ENCODE data around the gene ERN1. TPM values are rescaled to one million over a fixed set of nuclear protein-coding genes. Genes with fewer than 3 reads are reported as not detected.
"Not testable (repeated sequence)": the region's sequence is repeated elsewhere in the genome, so short reads cannot be mapped to it uniquely, and the experiment has no call there.

Gene ERN1
- total and polyA plus RNA-seq, 2 donors (not counting 3 experiments of a cell fraction or from before 2014, with no cell fraction given), result 9.1 to 21.5 TPM

GRCh38 chr17:64019551-64019961, 110.4 kb downstream of the ERN1 start:
- BruUV-seq (replicated peaks), result not testable (repeated sequence)

GRCh38 chr17:64017381-64017980, 112.5 kb downstream of the ERN1 start:
- DNase-seq (ENCODE audit: low read depth, low spot score), result peak; percentile 43
- TSS peak; percentile 15 for BruUV-seq (replicated peaks)
- POLR2A ChIA-PET, result interaction anchor here (0.6 to 3.1 kb wide), 3 partner anchors 8 to 18 kb away, joined by 3 to 32 read pairs (median 8); no protein-coding TSS in a partner anchor

More at GRCh38 chr17:64019551-64019961, 110.4 kb downstream of the ERN1 start:
- H2AFZ ChIP-seq (ENCODE audit: low read depth, low read length); H3K9me1 ChIP-seq (replicated peaks; ENCODE audit: control insufficient read depth, extremely low read depth, insufficient read depth, low read length); DNase-seq (ENCODE audit: low read depth, low spot score); dilution Hi-C loops (cut with MboI; ENCODE audit: extremely low pct_ligation_motif_present, low sequenced_read_pairs); H3K9me3 ChIP-seq (replicated peaks; ENCODE audit: control insufficient read depth, insufficient read depth, low read length); H3K36me3 ChIP-seq (ENCODE audit: control insufficient read depth in 2 of 2, extremely low read depth in 1 of 2, insufficient read depth in 2 of 2, low read length in 2 of 2); FAIRE-seq; H4K20me1 ChIP-seq (replicated peaks; ENCODE audit: control insufficient read depth, extremely low read depth, insufficient read depth, low read length); H3K27me3 ChIP-seq (ENCODE audit: control insufficient read depth in 2 of 2, insufficient read depth in 2 of 2, low read length in 2 of 2): not testable (repeated sequence)
- intact Hi-C loops (cut with micrococcal nuclease), result loop anchor here (5.0 kb wide), 1 partner anchor 393 kb away; no protein-coding TSS in a partner anchor
- Histone ChIP-seq H3K79me2 (ENCODE audit: control insufficient read depth, insufficient read depth, low read length) (peaks cover 33% of the 10 kb centered on the region), H3K9ac (replicated peaks; ENCODE audit: extremely low read depth, insufficient read depth, low read length) (peak overlapping the region; percentile 91), H3K4me1 (ENCODE audit: control insufficient read depth, extremely low read depth, insufficient read depth, low read length) (peaks cover 67% of the 10 kb centered on the region), H3K4me2 (ENCODE audit: insufficient read depth, low read length) (peak overlapping the region; percentile 74), H3K27ac (ENCODE audit: insufficient read depth, low read depth, low read length) (peak overlapping the region; percentile 94), H3K4me3 (replicated peaks in 1 of 3; ENCODE audit: insufficient read depth in 1 of 3, low read depth in 1 of 3, low read length in 3 of 3) (peak overlapping the region; percentile 49 to 63 (median 54))
- ChIA-PET CTCF (interaction anchor here (1.8 to 15.1 kb wide), 7 partner anchors 10 to 112 kb away, joined by 7 to 802 read pairs (median 16); partner anchors contain the start of gene ERN1), POLR2A (interaction anchor here (0.6 to 2.3 kb wide), 5 partner anchors 11 to 19 kb away, joined by 3 to 13 read pairs (median 3); no protein-coding TSS in a partner anchor)

More at GRCh38 chr17:64017381-64017980, 112.5 kb downstream of the ERN1 start:
- intact Hi-C loops (cut with micrococcal nuclease) (loop anchor here (5.0 kb wide), 1 partner anchor 395 kb away; no protein-coding TSS in a partner anchor), dilution Hi-C loops (cut with MboI; ENCODE audit: extremely low pct_ligation_motif_present, low sequenced_read_pairs) (no loop called here)
- H3K27me3 ChIP-seq (ENCODE audit: control insufficient read depth in 2 of 2, insufficient read depth in 2 of 2, low read length in 2 of 2), result no peaks in the 10 kb centered on the region
- no peaks in the 10 kb centered on the region for H3K9me1 ChIP-seq (replicated peaks; ENCODE audit: control insufficient read depth, extremely low read depth, insufficient read depth, low read length)
- H3K4me3 ChIP-seq (replicated peaks in 1 of 3; ENCODE audit: insufficient read depth in 1 of 3, low read depth in 1 of 3, low read length in 3 of 3), result peak overlapping the region in 1 of 3 experiments; percentile 72
- peak overlapping the region; percentile 80 for H3K9ac ChIP-seq (replicated peaks; ENCODE audit: extremely low read depth, insufficient read depth, low read length)
- FAIRE-seq, result no peak
- H3K4me2 ChIP-seq (ENCODE audit: insufficient read depth, low read length), result peak overlapping the region; percentile 93
- no peaks in the 10 kb centered on the region for H4K20me1 ChIP-seq (replicated peaks; ENCODE audit: control insufficient read depth, extremely low read depth, insufficient read depth, low read length)
- no peaks in the 10 kb centered on the region for H3K36me3 ChIP-seq (ENCODE audit: control insufficient read depth in 2 of 2, extremely low read depth in 1 of 2, insufficient read depth in 2 of 2, low read length in 2 of 2)
- H3K4me1 ChIP-seq (ENCODE audit: control insufficient read depth, extremely low read depth, insufficient read depth, low read length), result peaks cover 59% of the 10 kb centered on the region
- H3K27ac ChIP-seq (ENCODE audit: insufficient read depth, low read depth, low read length), result peak overlapping the region; percentile 90
- TF ChIP-seq MYC (IDR thresholded peaks at IDR 0.05; ENCODE audit: low read depth, low read length) (no peak), JUN (IDR thresholded peaks at IDR 0.05; ENCODE audit: borderline replicate concordance, insufficient read depth, insufficient read length, low read depth) (no peak), FOS (IDR thresholded peaks at IDR 0.05; ENCODE audit: borderline replicate concordance, insufficient read depth, low read length) (no peak), GATA2 (IDR thresholded peaks at IDR 0.05; ENCODE audit: insufficient read depth, insufficient read length, low read depth, low read length) (no peak), POLR2AphosphoS5 (IDR thresholded peaks at IDR 0.05; ENCODE audit: insufficient read depth, low read depth, low read length) (no peak), POLR2A (IDR thresholded peaks at IDR 0.05; ENCODE audit: low read depth, low read length) (no peak), CTCF (IDR thresholded peaks at IDR 0.05; ENCODE audit: extremely low read depth in 1 of 2, insufficient read depth in 1 of 2, low read depth in 1 of 2, low read length in 2 of 2) (peak; percentile 8 to 23), MAX (IDR thresholded peaks at IDR 0.05; ENCODE audit: insufficient read depth, insufficient read length) (no peak)
- CTCF ChIA-PET, result interaction anchor here (1.0 to 7.9 kb wide), 14 partner anchors 8 to 265 kb away, joined by 3 to 140 read pairs (median 10); partner anchors contain the start of gene ERN1
- no peaks in the 10 kb centered on the region for H3K9me3 ChIP-seq (replicated peaks; ENCODE audit: control insufficient read depth, insufficient read depth, low read length)
- no peak overlapping the region for H2AFZ ChIP-seq (ENCODE audit: low read depth, low read length)
- H3K79me2 ChIP-seq (ENCODE audit: control insufficient read depth, insufficient read depth, low read length), result peaks cover 52% of the 10 kb centered on the region
